GM21381 (cell line): Measurements from ENCODE around the gene SEC11A.

Experiments
- ATAC-seq: cut with Tn5 transposase; IDR thresholded peaks from one replicate; pipeline ENCODE4 v1.9.1; 2021; ENCODE audit warnings: mild to moderate bottlenecking, moderate library complexity; ENCODE audit not compliant: unreplicated experiment

Gene SEC11A

GRCh38 chr15:84685304-84685703, 30.6 kb downstream of the SEC11A start:
- no peak for ATAC-seq

- no peak for ATAC-seq
These were observed 31.8 kb downstream of the SEC11A start for GRCh38 chr15:84684092-84684491.

- no peak for ATAC-seq
These were observed 34.1 kb downstream of the SEC11A start for GRCh38 chr15:84681831-84682230.

- ATAC-seq, result no peak
These were observed 44.7 kb downstream of the SEC11A start for GRCh38 chr15:84671211-84671610.

GRCh38 chr15:84669726-84670125, 46.2 kb downstream of the SEC11A start:
- no peak for ATAC-seq

- no peak for ATAC-seq
These were observed 47.5 kb downstream of the SEC11A start for GRCh38 chr15:84668221-84668982.

- ATAC-seq, result no peak
These were observed 49.6 kb downstream of the SEC11A start for GRCh38 chr15:84666373-84666772.

GRCh38 chr15:84661001-84661400, 54.9 kb downstream of the SEC11A start:
- ATAC-seq, result no peak

- ATAC-seq, result no peak
These were observed 55.8 kb downstream of the SEC11A start for GRCh38 chr15:84659904-84660781.

- no peak for ATAC-seq
These were observed 57.0 kb downstream of the SEC11A start for GRCh38 chr15:84658788-84659411.

- peak; percentile 63 for ATAC-seq
These were observed 57.7 kb downstream of the SEC11A start, which contains the start of gene NMB for GRCh38 chr15:84658080-84658787. NMB (minus strand) TSS chr15:84658199; CDS start chr15:84658152, 47 bp downstream.

GRCh38 chr15:84657748-84658079, 58.2 kb downstream of the SEC11A start:
- ATAC-seq, result no peak

- no peak for ATAC-seq
These were observed 59.0 kb downstream of the SEC11A start for GRCh38 chr15:84656972-84657371.

GRCh38 chr15:84654689-84655453, 61.1 kb downstream of the SEC11A start:
- ATAC-seq, result no peak

- ATAC-seq, result peak; percentile 82
These were observed 61.8 kb downstream of the SEC11A start, which contains the start of gene WDR73 for GRCh38 chr15:84653910-84654688. WDR73 (minus strand) TSS chr15:84654283; CDS start chr15:84654274, 9 bp downstream.

- no peak for ATAC-seq
These were observed 62.4 kb downstream of the SEC11A start for GRCh38 chr15:84653584-84653909.

GRCh38 chr15:84649706-84650105, 66.2 kb downstream of the SEC11A start:
- ATAC-seq, result no peak

GRCh38 chr15:84648539-84648938, 67.4 kb downstream of the SEC11A start:
- no peak for ATAC-seq

- no peak for ATAC-seq
These were observed 68.2 kb downstream of the SEC11A start for GRCh38 chr15:84647726-84648125.
